HS-27A (cell line): Measurements from ENCODE around the gene TRIM17.

ENCODE experiments used
- DNase-seq: peaks from one replicate; pipeline ENCODE4 v3.0.0-alpha.2; 2012; ENCODE audit warnings: low read depth, missing footprints

Gene TRIM17

GRCh38 chr1:228378090-228378872 is 38.4 kb downstream of the TRIM17 start:
- no peak for DNase-seq

DNA sequence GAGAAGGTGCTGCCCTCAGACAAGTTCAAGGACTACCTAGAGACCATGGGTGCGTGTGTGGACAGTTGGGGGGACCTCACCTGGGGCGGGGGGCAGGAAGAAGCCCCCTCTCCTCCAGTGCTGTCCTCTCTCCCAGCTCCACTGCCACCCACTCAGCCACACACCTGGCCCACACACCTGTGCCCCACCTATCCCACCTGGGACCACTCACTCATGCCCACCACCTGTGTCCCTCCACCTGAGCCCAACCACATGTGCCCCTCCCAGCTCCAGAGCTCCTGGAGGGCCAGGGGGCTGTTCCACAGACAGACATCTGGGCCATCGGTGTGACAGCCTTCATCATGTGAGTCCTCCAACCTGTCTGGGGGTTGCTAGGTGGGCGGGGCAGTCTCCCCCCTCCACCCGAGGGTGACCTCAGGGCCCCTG is 39.0 kb downstream of the TRIM17 start:
- no peak for DNase-seq

- DNase-seq, result no peak
Measured at GRCh38 chr1:228376651-228377631, 39.7 kb downstream of the TRIM17 start.

DNA sequence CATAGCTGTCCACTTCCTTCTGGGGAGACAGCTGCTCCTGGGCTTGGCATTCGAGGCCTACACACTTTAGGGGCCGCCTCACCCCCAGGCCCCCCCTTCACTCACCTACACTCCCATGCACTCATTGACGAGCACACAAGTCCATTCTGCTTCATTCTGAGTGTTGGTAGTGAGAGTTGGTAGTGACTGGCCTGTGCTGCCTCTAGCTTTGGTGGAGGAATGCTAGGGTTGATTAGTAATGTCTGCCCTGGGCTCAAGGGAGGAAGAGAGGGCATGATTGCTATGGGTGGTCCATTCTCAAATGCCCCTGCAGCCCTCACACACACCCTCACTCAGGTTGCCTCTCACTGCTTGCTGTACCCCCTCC is 40.4 kb downstream of the TRIM17 start:
- DNase-seq, result no peak

DNA sequence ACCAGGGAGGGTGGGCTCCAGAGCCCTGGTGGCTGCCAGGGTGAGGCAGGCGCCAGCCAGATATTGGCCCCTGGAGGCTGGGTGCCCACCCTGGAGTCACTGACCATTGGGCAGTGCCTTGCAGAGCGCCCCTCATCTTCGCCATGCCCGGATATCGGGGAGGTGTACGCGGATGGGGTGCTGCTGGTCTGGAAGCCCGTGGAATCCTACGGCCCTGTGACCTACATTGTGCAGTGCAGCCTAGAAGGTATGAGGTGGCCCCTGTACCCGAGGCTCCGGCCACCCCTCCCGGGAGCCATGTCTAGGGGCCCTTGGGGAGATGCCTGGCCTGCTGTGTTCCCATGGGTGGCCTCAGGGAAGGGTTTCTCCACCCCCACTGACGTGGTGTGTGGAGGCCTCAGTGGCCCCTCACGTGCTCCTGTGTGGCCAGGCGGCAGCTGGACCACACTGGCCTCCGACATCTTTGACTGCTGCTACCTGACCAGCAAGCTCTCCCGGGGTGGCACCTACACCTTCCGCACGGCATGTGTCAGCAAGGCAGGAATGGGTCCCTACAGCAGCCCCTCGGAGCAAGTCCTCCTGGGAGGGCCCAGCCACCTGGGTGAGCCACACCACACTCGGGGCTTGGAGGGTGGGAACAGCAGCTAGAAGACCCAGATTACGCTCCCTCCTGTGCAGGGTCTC is 40.9 kb downstream of the TRIM17 start:
- no peak for DNase-seq

GRCh38 chr1:228374711-228375577 is 41.7 kb downstream of the TRIM17 start:
- no peak for DNase-seq

GRCh38 chr1:228373681-228374571 is 42.7 kb downstream of the TRIM17 start:
- no peak for DNase-seq

- DNase-seq, result no peak
Measured at GRCh38 chr1:228373004-228373680, 43.5 kb downstream of the TRIM17 start.

- no peak for DNase-seq
Measured at GRCh38 chr1:228372183-228373003, 44.3 kb downstream of the TRIM17 start.

GRCh38 chr1:228371741-228372182 is 44.9 kb downstream of the TRIM17 start:
- DNase-seq, result no peak

GRCh38 chr1:228370941-228371740 is 45.5 kb downstream of the TRIM17 start:
- DNase-seq, result no peak

DNA sequence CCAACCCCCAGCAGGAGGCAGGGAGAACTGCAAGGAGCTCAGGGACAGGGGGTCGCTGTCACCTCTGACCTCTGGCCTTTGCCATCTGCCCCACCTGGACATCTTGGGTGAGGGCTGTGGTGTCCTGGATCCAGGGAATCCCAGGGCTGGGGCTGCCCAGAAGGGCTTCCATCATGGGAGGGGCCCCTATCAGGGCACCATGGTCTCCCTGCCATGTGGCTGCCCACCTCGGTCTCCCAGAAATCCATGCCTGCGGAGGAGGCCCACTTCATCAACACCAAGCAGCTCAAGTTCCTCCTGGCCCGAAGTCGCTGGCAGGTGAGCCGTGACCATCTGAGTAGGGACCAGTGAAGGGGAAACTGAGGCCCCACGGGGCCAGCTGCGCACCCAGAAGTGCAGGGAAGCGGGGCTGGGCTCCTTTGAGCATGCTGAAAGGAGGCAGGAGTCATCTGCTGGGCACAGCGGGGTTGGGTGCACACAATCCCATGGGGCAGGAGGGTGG is 46.2 kb downstream of the TRIM17 start:
- DNase-seq, result no peak

GRCh38 chr1:228369608-228370438 is 46.8 kb downstream of the TRIM17 start:
- DNase-seq, result no peak

- DNase-seq, result no peak
Measured at GRCh38 chr1:228368801-228369607, 47.7 kb downstream of the TRIM17 start.

GRCh38 chr1:228367798-228368791 is 48.6 kb downstream of the TRIM17 start:
- DNase-seq, result no peak
